Measurements from ENCODE around the gene GGCX. TPM values are rescaled to one million over a fixed set of nuclear protein-coding genes. Genes with fewer than 3 reads are reported as not detected.

The GGCX gene
- polyA plus RNA-seq, 1 donor from 2014 or later = 16.1 TPM

- H3K4me3 Mint-ChIP-seq = no peak overlapping the region
- peaks cover 0 to 2% (median 0%) of the 10 kb centered on the region in 3 donors for H3K9me3 Mint-ChIP-seq
Observed at GRCh38 chr2:85531589-85531988, 29.7 kb downstream of the GGCX start.

GRCh38 chr2:85529809-85530208 lies 31.5 kb downstream of the GGCX start:
- peaks cover 5% of the 10 kb centered on the region for H3K27me3 Mint-ChIP-seq
- no peaks in the 10 kb centered on the region for H3K9me3 Mint-ChIP-seq
- H3K4me1 Mint-ChIP-seq = peaks cover 0 to 5% (median 0%) of the 10 kb centered on the region in 3 donors
- no peak overlapping the region for H3K4me3 Mint-ChIP-seq
- no peak overlapping the region for H3K27ac Mint-ChIP-seq
- no peaks in the 10 kb centered on the region for H3K36me3 Mint-ChIP-seq

More at GRCh38 chr2:85531589-85531988, 29.7 kb downstream of the GGCX start:
- Mint-ChIP-seq H3K4me1 (peaks cover 0 to 3% (median 0%) of the 10 kb centered on the region in 3 donors), H3K27me3 (peaks cover 5% of the 10 kb centered on the region), H3K27ac (no peak overlapping the region), H3K36me3 (no peaks in the 10 kb centered on the region)

- Mint-ChIP-seq H3K27ac (no peak overlapping the region), H3K27me3 (peaks cover 5% of the 10 kb centered on the region), H3K4me3 (no peak overlapping the region), H3K9me3 (no peaks in the 10 kb centered on the region), H3K4me1 (peaks cover 0 to 5% (median 0%) of the 10 kb centered on the region in 3 donors), H3K36me3 (no peaks in the 10 kb centered on the region)
Observed at GRCh38 chr2:85528355-85528754, 32.9 kb downstream of the GGCX start.

GRCh38 chr2:85527787-85528186 lies 33.5 kb downstream of the GGCX start:
- no peaks in the 10 kb centered on the region for H3K36me3 Mint-ChIP-seq
- H3K27me3 Mint-ChIP-seq = peaks cover 5% of the 10 kb centered on the region
- no peak overlapping the region for H3K4me3 Mint-ChIP-seq
- H3K9me3 Mint-ChIP-seq = no peaks in the 10 kb centered on the region
- peak overlapping the region in 1 of 3 donors; percentile 2 for H3K27ac Mint-ChIP-seq
- H3K4me1 Mint-ChIP-seq = peaks cover 0 to 5% (median 0%) of the 10 kb centered on the region in 3 donors

GRCh38 chr2:85525567-85525966 lies 35.7 kb downstream of the GGCX start:
- Mint-ChIP-seq H3K4me3 (peak overlapping the region in 1 of 4 donors; percentile 3), H3K36me3 (no peaks in the 10 kb centered on the region), H3K27me3 (peaks cover 5% of the 10 kb centered on the region), H3K27ac (no peak overlapping the region), H3K9me3 (no peaks in the 10 kb centered on the region), H3K4me1 (peaks cover 0 to 5% (median 0%) of the 10 kb centered on the region in 3 donors)

GRCh38 chr2:85525029-85525428 lies 36.3 kb downstream of the GGCX start:
- H3K9me3 Mint-ChIP-seq = no peaks in the 10 kb centered on the region
- H3K27ac Mint-ChIP-seq = no peak overlapping the region
- peaks cover 3% of the 10 kb centered on the region for H3K27me3 Mint-ChIP-seq
- peaks cover 0 to 5% (median 0%) of the 10 kb centered on the region in 3 donors for H3K4me1 Mint-ChIP-seq
- no peaks in the 10 kb centered on the region for H3K36me3 Mint-ChIP-seq
- no peak overlapping the region for H3K4me3 Mint-ChIP-seq

- no peaks in the 10 kb centered on the region for H3K9me3 Mint-ChIP-seq
- peaks cover 3% of the 10 kb centered on the region for H3K27me3 Mint-ChIP-seq
- H3K36me3 Mint-ChIP-seq = no peaks in the 10 kb centered on the region
- no peak overlapping the region for H3K27ac Mint-ChIP-seq
- H3K4me3 Mint-ChIP-seq = no peak overlapping the region
- peaks cover 0 to 5% (median 0%) of the 10 kb centered on the region in 3 donors for H3K4me1 Mint-ChIP-seq
Observed at GRCh38 chr2:85524336-85524908, 36.9 kb downstream of the GGCX start.

- peaks cover 0 to 5% (median 0%) of the 10 kb centered on the region in 3 donors for H3K4me1 Mint-ChIP-seq
- no peaks in the 10 kb centered on the region for H3K36me3 Mint-ChIP-seq
- H3K4me3 Mint-ChIP-seq = no peak overlapping the region
- H3K9me3 Mint-ChIP-seq = no peaks in the 10 kb centered on the region
- H3K27me3 Mint-ChIP-seq = peaks cover 3% of the 10 kb centered on the region
- no peak overlapping the region for H3K27ac Mint-ChIP-seq
Observed at GRCh38 chr2:85523903-85524335, 37.4 kb downstream of the GGCX start.

GRCh38 chr2:85523062-85523902 lies 38.0 kb downstream of the GGCX start:
- Mint-ChIP-seq H3K27me3 (peaks cover 2% of the 10 kb centered on the region), H3K36me3 (no peaks in the 10 kb centered on the region), H3K4me3 (no peak overlapping the region), H3K27ac (no peak overlapping the region), H3K4me1 (peaks cover 0 to 5% (median 0%) of the 10 kb centered on the region in 3 donors), H3K9me3 (no peaks in the 10 kb centered on the region)

- H3K4me1 Mint-ChIP-seq = peaks cover 0 to 5% (median 0%) of the 10 kb centered on the region in 3 donors
- H3K27ac Mint-ChIP-seq = no peak overlapping the region
- H3K9me3 Mint-ChIP-seq = no peaks in the 10 kb centered on the region
- H3K4me3 Mint-ChIP-seq = no peak overlapping the region
- no peaks in the 10 kb centered on the region for H3K27me3 Mint-ChIP-seq
- no peaks in the 10 kb centered on the region for H3K36me3 Mint-ChIP-seq
Observed at GRCh38 chr2:85522090-85522647, 39.1 kb downstream of the GGCX start.

- H3K27ac Mint-ChIP-seq = no peak overlapping the region
- H3K4me3 Mint-ChIP-seq = no peak overlapping the region
- no peaks in the 10 kb centered on the region for H3K36me3 Mint-ChIP-seq
- peaks cover 0 to 1% (median 0%) of the 10 kb centered on the region in 3 donors for H3K4me1 Mint-ChIP-seq
- H3K27me3 Mint-ChIP-seq = no peaks in the 10 kb centered on the region
- no peaks in the 10 kb centered on the region for H3K9me3 Mint-ChIP-seq
Observed at GRCh38 chr2:85516653-85517389, 44.5 kb downstream of the GGCX start.

GRCh38 chr2:85514323-85514722 lies 47.0 kb downstream of the GGCX start:
- Mint-ChIP-seq H3K4me3 (no peak overlapping the region), H3K36me3 (peaks cover 2% of the 10 kb centered on the region), H3K27ac (no peak overlapping the region), H3K4me1 (peaks cover 0 to 1% (median 0%) of the 10 kb centered on the region in 3 donors), H3K9me3 (no peaks in the 10 kb centered on the region), H3K27me3 (no peaks in the 10 kb centered on the region)

GRCh38 chr2:85511008-85511811 lies 50.1 kb downstream of the GGCX start:
- peaks cover 0 to 2% (median 0%) of the 10 kb centered on the region in 3 donors for H3K9me3 Mint-ChIP-seq
- peaks cover 3% of the 10 kb centered on the region for H3K36me3 Mint-ChIP-seq
- H3K27ac Mint-ChIP-seq = no peak overlapping the region
- no peak overlapping the region for H3K4me3 Mint-ChIP-seq
- H3K4me1 Mint-ChIP-seq = no peaks in the 10 kb centered on the region
- no peaks in the 10 kb centered on the region for H3K27me3 Mint-ChIP-seq

GRCh38 chr2:85506768-85507181 lies 54.5 kb downstream of the GGCX start:
- Mint-ChIP-seq H3K4me3 (no peak overlapping the region), H3K27me3 (no peaks in the 10 kb centered on the region), H3K27ac (no peak overlapping the region), H3K4me1 (no peaks in the 10 kb centered on the region), H3K36me3 (peaks cover 3% of the 10 kb centered on the region), H3K9me3 (peaks cover 0 to 2% (median 0%) of the 10 kb centered on the region in 3 donors)

All from IgD-negative memory B cell (primary cell).